AG04450 (cell line): ENCODE results near the gene GID8. TPM values are rescaled to one million over a fixed set of nuclear protein-coding genes. Genes with fewer than 3 reads are reported as not detected.
A peak's percentile ranks its signal among the peaks of the same experiment; 100 is the strongest.

Experiments
- CTCF ChIA-PET: fragments of 300-600, 350-600 bp; formaldehyde crosslinking; extraction: SDS; loops from one replicate; lab custom pipeline; 2022; ENCODE audit warnings: antibody characterized with exemption, inconsistent platforms; lab: Charles Lee
- POLR2A ChIA-PET: fragments of 350-600 bp; formaldehyde crosslinking; extraction: SDS; loops from one replicate; lab custom pipeline; 2021; ENCODE audit warnings: antibody characterized with exemption, inconsistent platforms; lab: Yijun Ruan, JAX
- DNase-seq: peaks from one replicate; pipeline ENCODE4 v3.0.0-alpha.2; 2011; ENCODE audit warnings: low read depth, low spot score
- H3K27ac ChIP-seq: one replicate; pipeline ENCODE4 v1.5.1; 2012; ENCODE audit warnings: low read depth, low read length, control low read depth
- H3K27me3 ChIP-seq: one replicate; pipeline ENCODE4 v1.6.0; 2012; ENCODE audit warnings: low read length; ENCODE audit not compliant: control insufficient read depth, insufficient read depth
- H3K4me3 ChIP-seq: 2 replicates; pipeline ENCODE4 v1.5.1; 2011; ENCODE audit warnings: mild to moderate bottlenecking, low read depth, low read length, control low read depth
- H3K9me3 ChIP-seq: 2 replicates; pipeline ENCODE4 v1.5.1; 2012; ENCODE audit warnings: low read length; ENCODE audit not compliant: control insufficient read depth, insufficient read depth
- CTCF ChIP-seq: IDR thresholded peaks from 2 replicates; pipeline ENCODE4 v1.5.1; 2011; ENCODE audit warnings: low read depth, low read length, control low read depth, inconsistent platforms
- polyA plus RNA-seq: library from polyadenylated mRNA; depleted of rRNA; stranded (reverse); fragments of >200 nt; gene quantifications from 2 replicates; pipeline ENCODE4 v1.2.3, GENCODE V29; 2011

GID8 gene
- polyA plus RNA-seq, 1 experiment: 24.4 TPM

GRCh38 chr20:62910777-62911497 is 27.0 kb upstream of the GID8 start:
- no peaks in the 10 kb centered on the region for H3K27me3 ChIP-seq
- TF ChIP-seq CTCF: no peak
- POLR2A ChIA-PET: no interaction called here
- no peaks in the 10 kb centered on the region; the same call in 1 of the 2 replicates for H3K9me3 ChIP-seq
- no peak overlapping the region for H3K27ac ChIP-seq
- H3K4me3 ChIP-seq: no peak overlapping the region
- CTCF ChIA-PET: interaction anchor here (1.0 to 2.6 kb wide), 3 partner anchors 10 to 11 kb away, joined by 3 to 14 read pairs (median 4); no protein-coding TSS in a partner anchor
- no peak for DNase-seq

DNA sequence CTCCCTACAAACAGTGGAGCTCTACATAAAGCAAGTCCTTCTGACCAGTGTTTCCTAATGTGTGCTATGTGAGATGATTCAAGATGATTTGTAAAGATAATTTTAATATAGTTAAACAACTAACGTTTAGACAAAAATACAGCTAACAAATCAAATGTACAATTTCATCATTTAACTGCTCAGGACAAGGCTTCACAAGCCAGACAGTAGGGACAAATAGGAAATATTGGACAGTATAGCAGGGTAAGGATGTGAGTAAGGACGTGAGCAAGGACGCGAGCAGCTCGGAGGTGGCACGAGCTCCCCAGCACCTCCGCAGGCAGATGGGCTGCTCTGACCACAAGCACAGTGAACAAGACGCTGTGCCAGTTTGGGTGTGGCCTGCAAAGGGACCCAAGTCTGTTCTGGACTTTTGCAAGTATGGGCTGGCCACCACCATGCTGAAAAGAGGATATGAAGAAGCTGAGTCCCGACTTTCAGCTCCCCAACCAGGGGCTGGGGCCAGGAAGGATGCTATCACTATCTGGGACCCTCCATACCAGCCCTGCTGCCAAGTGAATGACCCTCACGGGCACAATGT is 26.2 kb upstream of the GID8 start:
- H3K9me3 ChIP-seq: no peaks in the 10 kb centered on the region; the same call in 1 of the 2 replicates
- H3K27me3 ChIP-seq: no peaks in the 10 kb centered on the region
- CTCF ChIA-PET: interaction anchor here (1.3 to 2.6 kb wide), 3 partner anchors 9 to 103 kb away, joined by 3 to 14 read pairs (median 4); no protein-coding TSS in a partner anchor
- no peak for DNase-seq
- no peak for TF ChIP-seq CTCF
- POLR2A ChIA-PET: no interaction called here
- H3K4me3 ChIP-seq: no peak overlapping the region
- H3K27ac ChIP-seq: peak overlapping the region; percentile 12

DNA sequence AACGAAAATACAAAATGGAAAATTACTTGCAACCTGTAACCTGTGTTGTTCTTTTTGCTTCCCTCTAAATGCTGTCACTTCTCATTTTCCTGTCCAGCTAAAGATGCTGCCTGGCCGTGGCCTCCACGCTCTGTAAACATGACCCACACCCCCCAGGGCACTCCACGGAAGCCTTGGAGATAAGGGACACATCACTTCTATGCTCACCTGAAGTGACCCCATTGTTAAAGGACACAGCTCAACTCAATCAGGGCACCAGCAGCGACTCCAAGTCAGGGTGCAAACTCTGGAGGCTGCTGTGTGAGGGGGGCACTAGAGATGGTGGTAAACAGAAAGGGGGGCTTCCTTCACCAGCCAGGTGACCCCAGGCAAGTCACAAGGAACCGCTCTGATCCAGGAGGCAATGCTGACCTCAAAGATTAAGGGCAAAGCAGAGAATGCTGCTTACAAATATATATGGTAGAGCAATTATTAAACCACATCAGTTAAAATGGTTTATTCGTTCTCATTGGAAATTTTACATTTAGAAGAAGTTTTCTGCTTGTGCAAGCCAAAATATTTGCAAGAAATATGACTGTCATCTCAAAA is 24.8 kb upstream of the GID8 start:
- H3K4me3 ChIP-seq: no peak overlapping the region
- DNase-seq: no peak
- ChIA-PET POLR2A (interaction anchor here (0.8 kb wide), 1 partner anchor 14 kb away, joined by 3 read pairs; no protein-coding TSS in a partner anchor), CTCF (interaction anchor here (0.9 to 2.6 kb wide), 3 partner anchors 8 to 59 kb away, joined by 4 to 14 read pairs (median 8); no protein-coding TSS in a partner anchor)
- H3K27ac ChIP-seq: no peak overlapping the region
- no peak for TF ChIP-seq CTCF
- no peaks in the 10 kb centered on the region; the same call in 1 of the 2 replicates for H3K9me3 ChIP-seq
- no peaks in the 10 kb centered on the region for H3K27me3 ChIP-seq

GRCh38 chr20:62914436-62914835 is 23.5 kb upstream of the GID8 start:
- POLR2A ChIA-PET: interaction anchor here (1.9 kb wide), 1 partner anchor 11 kb away, joined by 4 read pairs; no protein-coding TSS in a partner anchor
- Histone ChIP-seq H3K4me3 (no peak overlapping the region), H3K9me3 (no peaks in the 10 kb centered on the region; the same call in 1 of the 2 replicates), H3K27ac (no peak overlapping the region), H3K27me3 (no peaks in the 10 kb centered on the region)
- no peak for TF ChIP-seq CTCF
- DNase-seq: no peak
- CTCF ChIA-PET: interaction anchor here (0.9 to 2.2 kb wide), 4 partner anchors 10 to 106 kb away, joined by 3 to 10 read pairs (median 6); no protein-coding TSS in a partner anchor
